ENCODE data around the gene GDF15.

DNA sequence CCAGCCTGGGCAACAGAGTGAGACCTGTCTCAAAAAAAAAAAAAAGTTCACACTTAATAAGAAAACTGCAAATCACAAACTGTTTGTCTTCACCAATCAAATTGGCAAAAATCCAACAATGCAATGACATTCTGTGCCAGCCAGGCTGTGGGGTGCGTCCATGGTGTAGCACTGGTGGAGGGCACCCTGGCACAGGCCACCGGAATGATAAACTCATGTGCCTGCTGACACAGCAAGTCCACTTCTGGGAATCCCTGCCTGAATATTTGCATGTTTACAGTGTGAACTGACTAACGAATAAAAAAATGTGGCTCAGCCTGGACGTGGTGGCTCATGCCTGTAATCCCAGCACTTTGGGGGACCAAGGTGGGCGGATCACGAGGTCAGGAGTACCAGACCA is 13.1 kb downstream of the GDF15 start:
- TF ChIP-seq CTCF (IDR thresholded peaks at IDR 0.05; ENCODE audit: low read depth, low read length, poor library complexity, severe bottlenecking) (no peak), EZH2phosphoT487 (IDR thresholded peaks at IDR 0.05; ENCODE audit: borderline replicate concordance, low read length) (no peak)

All from DOHH2 (cell line).